NCI-H1105 (cell line): Measurements from ENCODE around the gene KRTAP19-6.

ENCODE experiments used
- DNase-seq: peaks from one replicate; lab custom pipeline; 2025; lab: John Stamatoyannopoulos, UW

KRTAP19-6 gene, protein sequence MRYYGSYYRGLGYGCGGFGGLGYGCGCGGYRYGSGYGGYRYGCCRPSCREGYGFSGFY

DNA sequence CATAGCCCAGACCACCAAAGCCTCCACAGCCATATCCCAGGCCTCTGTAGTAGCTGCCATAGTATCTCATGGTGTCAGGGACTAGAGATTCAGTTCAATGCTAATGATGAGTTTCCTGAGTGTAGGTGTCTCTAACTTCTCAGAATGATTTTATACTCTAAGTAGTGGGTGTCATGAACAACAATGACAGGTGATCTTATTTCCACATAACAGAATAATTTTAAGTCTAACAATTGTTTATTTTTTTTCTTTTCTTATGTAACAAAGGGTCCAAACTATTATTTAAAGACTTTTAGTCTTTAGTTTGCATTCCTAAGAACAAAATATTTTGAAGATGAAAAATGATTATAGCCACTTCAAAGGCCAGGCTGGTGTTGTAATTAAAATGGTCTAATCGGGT is at the start of gene KRTAP19-6:
Gene KRTAP19-6 (minus strand): TSS at position 101 of the 400 bp plus-strand sequence. CDS start 31 bp downstream, at position 70.
- DNase-seq, result no peak

DNA sequence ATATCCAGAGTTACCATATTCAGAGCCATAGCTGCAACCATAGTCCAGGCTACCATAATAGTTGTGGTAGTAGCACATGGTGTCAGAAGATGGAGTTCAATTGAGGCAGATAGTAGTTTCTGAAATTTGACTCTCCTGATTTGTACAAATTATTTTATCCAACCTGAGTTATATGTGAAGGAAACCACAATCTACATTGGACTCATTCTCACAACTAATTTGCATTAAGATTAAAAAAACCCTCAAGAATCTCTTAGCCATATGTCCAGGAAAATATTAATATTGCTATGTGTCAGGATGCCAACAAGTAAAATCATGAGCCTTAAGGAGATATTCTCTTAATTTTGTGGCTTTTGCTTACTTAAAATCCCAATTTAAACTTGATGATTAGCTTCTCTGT is 48.6 kb upstream of the KRTAP19-6 start, which contains the start of gene KRTAP22-2:
Gene KRTAP22-2 (minus strand): TSS at position 101 of the 400 bp plus-strand sequence.
- no peak for DNase-seq

DNA sequence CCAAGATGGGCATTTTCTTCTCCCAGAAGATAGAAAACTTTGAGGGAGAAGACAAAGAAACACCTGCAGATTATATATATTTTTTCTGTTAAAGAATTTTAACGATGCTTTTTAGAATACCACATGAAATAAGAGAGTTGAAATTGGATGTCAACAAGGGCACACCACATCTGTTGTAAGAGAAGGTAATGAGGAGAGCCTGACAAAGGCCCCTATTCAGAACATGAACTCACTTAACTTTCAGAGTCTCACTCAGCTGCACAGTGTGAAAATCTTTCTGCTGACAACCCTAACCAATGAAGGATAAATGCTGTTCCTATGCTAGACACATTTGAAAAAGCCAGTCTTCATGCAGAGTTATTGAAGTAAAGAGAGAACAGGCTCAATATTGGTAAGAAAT is 41.2 kb upstream of the KRTAP19-6 start:
- no peak for DNase-seq

DNA sequence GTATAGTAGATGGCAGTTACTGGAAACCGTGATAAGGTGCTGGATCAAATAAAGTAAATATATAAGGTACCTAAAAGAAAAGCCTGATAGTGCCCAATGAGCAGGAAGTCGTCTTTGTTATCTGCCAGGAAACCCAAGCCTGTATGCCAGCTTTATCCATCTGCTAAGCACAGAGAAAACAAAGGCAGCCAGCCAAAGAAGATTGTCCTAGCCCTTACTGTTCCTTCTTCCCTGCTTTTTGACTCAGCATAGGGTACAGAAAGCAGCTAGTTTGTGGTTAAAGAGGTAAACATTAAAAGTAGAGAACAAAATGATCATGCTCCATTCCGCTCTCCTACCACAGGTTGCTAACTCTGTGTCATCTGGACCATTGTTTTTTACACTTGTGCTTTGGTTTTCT is 38.5 kb upstream of the KRTAP19-6 start:
- DNase-seq, result no peak

DNA sequence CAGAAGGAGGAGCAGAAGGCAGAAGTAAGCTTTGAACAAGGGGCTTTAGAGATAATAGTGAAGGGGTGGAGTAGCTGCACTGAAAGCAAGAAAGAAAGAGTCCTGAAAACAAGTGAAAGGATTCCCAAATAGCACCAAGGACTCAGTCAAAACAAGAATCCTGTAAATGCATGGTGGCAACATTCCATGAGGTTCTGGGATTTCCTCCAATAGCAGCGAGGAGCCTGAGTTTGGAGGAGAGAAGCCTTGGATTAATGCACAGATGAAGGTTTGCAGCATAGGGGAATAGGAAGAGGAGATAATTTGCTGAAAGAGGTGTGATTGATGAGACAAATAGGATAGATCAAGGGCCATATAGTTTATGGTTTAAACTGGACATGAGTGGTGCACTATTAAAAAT is 37.7 kb upstream of the KRTAP19-6 start:
- DNase-seq, result no peak

DNA sequence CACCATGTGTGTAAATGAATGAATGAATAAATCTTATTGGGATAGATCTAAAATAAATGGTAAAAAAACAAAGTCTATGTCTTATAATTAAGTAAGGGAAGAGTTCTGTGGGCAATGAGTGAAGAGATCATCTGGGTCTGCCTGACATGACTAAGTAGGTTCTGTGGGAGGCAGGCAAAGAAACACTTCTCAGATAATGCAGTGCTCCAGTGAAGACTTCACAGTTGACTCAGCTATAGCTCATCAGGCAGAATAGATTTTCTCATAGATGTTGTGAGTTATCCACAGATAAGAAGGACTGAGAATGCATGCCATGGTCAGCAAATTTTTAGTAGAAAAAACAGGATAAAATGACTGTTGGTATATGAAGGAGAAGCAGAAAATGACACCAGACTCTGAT is 36.1 kb upstream of the KRTAP19-6 start:
- no peak for DNase-seq

DNA sequence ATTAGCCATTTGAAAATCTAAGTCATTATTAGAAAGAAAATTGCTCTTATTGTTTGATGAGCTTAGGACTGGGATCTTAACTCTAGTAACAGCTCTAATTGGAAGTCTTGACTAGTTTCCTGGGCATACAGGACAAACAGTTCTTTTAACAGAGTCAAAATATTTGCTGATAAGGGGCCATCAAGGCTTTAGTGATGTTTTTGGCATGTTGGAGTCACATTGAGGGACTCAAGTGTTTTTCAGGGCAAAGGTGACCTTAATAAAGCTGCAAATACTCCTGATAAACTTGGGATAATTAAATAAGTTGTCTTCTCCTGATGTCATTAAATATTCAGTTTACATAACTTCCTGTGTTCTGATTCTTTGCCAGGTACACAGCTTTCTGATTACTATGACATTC is 26.0 kb upstream of the KRTAP19-6 start:
- no peak for DNase-seq

DNA sequence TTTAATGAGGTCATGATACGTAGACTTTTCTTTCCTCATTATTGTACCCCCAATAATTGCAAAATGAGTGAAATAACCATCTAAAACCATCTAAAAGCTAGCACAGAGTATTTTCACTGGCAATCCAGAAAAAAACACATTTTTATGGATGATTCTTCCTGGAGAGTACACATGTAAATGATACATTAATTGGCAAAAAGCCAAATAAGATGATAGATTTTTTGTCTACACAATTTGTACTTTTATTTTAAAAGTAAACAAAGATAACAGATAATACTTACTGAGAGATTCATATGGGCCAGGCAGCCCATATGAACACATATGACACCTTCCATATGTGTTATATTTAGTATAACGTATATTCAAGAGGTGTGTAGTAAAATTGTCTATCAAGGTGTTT is 22.0 kb upstream of the KRTAP19-6 start:
- no peak for DNase-seq

DNA sequence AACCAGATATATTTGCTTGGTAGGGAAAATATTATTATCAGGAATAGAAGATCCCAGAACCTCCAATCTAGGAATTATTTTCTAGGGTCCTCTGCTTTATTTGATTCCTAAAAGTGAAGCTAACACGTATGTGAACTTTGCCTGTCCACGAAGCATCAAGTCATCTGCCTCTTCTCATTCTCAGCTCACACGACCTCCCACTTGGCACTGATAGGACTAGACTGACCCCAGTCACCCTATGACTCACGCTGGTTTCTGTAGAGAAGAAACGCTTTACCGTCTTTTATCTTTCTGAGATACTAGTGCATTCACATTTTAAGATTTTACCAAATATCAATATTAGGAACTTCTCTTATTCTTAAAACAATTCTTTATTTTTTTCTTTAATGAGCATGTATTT is 21.4 kb upstream of the KRTAP19-6 start:
- DNase-seq, result no peak

DNA sequence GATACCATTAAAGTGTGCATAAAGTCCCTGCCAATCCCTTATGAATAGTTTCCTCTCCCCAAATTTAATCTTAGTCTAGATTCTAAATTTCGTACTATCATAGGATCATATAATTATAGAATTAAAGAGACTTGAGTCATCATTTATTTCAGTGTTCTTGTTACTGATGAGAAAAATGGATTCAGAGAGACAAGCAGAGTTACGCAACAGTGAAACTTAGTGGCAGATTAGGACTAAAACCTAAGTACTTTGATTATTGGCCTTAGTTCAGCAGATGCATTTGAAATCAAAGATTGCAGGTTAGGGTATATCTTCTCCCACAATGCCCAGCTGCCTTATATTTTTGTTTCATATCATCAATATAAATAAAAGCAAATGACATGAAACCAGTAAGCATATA is 20.3 kb upstream of the KRTAP19-6 start:
- no peak for DNase-seq

DNA sequence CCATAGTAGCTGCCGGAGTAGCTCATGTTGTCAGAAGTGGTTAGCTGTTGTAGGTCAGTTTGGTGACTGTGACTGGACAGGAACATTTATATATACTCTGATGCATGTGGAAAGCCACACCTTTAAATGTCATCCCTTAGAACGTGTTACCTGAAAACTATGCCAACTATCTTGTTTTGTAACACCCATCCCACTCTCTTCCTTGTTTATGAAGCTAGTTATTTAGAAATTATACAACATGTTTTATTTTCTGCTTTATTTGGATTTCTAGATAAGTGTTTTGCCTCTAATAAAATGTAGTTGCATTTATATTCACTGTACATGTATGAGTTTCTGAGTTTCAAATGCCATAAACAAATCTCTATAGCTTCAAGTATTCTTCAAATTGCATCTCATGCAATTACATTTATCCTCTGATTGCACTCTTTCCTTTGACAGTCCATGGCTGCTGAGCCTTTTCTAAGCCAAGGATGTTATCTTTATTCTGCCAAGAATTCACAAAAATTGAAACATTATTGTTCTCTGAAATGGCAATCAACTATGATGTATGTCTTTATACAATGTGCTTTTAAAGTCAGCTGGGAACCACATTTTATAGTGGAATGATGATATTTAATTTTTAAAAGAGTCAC is 19.7 kb upstream of the KRTAP19-6 start, which contains the start of gene KRTAP19-7:
Gene KRTAP19-7 (minus strand): TSS at position 51 of the 632 bp plus-strand sequence. CDS start 25 bp downstream, at position 26.
- no peak for DNase-seq

DNA sequence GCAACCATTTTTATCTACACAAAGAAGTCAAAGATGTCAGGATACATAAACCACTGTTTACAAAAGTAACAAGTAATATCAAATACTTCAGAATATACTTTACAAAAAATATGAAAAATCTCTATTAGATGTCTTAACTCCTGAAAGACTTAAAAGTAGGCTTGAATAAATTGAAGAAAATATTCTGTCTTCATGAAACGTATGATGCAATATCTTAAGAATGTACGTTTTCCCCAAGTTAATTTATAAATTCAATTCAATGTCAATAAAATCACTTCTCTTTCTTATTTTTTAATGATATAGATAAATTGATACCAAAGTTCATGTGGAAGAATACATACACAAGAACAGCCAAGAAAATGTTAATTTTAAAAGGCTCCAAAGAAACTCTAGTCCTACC is 13.4 kb upstream of the KRTAP19-6 start:
- DNase-seq, result no peak

DNA sequence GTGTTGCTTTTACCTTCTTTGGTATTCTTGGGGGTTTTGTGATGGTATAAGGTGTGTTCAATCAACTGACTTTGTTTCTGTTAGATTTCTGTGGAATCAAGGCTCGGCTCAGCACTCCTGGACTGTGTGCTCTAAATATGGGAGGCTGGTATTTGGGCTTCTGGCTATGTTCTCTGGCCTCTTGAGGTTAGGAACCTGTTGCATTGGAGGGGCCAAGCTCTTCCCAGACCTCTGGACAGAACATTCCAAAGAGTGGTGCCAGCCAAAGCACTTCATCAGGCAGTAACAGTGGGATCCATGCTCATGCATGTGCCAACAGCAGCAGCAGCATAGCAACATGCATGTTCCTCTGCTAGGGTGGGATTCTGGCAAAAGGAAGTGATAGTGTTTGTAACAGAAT is 11.1 kb upstream of the KRTAP19-6 start:
- DNase-seq, result no peak

DNA sequence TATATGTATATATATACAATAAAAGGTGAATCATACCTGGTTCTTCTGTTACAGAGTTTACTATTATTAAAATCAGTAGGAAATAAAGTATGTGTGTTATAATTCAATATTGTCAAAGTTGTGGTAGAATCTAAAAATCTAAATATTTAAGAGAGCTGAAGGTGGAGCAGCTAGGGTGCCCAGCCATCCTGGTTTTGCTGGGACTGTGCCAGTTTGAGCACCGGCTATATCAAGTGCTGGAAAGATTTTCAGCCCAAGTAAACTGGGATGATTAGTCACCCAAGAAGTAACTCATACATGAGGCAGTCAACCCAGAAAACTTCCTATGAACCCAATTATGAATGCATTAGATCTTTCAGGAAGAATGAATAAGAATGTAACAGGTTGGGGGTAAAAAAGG is 22.8 kb downstream of the KRTAP19-6 start:
- DNase-seq, result no peak

DNA sequence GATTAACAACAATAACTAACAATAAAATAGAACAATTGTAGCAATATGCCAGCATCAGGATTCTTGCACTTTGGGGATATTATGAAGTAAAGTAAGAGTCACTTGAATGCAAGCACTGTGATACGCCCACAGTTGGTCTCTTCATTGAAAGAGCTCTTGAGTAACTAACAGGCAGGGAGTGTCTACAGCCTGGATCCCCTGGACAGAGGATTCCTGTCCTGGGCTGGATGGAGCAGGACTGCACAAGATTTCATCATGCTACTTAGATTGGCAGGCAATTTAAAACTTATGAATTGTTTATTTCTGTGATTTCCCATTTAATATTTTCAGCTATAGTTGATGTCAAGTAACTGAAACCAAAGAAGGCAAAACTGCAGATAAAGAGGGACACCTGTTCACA is 26.0 kb downstream of the KRTAP19-6 start:
- DNase-seq, result no peak

DNA sequence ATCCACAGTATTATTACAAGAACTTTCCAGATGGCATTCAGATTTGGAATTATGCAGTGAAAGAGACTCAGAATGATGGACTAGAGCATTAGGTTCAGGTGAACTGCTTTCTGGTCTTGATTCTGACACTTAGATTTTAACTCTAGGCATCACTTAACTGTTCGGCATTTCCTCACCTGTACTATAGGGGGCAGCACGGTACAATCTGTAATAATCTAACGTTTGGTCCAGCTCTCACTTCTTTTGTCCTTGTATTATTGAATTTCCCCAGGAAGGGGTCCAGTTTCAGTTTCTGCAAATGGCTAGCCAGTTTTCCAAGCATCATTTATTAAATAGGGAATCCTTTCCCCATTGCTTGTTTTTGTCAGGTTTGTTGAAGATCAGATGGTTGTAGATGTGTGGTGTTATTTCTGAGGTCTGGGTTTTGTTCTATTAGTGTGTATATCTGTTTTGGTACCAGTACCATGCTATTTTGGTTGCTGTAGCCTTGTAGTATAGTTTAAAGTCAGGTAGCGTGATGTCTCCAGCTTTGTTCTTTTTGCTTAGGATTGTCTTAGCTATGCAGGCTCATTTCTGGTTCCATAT is 36.0 kb downstream of the KRTAP19-6 start:
- DNase-seq, result peak; percentile 5

DNA sequence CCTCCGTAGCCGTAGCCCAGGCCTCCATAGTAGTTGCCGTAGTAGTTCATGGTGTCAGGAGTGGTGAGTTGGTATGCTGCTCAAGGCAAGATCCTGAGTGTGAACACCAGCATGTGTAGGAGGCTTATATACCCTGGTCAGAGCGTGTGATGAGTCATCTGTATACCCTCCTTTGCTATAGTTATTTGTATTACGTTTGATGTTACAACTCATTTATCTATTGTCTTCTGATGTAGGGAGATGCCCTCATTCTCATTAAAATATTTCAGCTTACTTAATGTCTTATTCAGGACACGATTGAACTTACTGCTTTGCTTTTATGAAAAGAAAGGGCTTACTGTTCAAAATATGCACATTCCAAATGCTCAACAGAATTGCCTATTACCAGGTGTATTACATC is 39.6 kb downstream of the KRTAP19-6 start, which contains the start of gene KRTAP19-5:
Gene KRTAP19-5 (minus strand): TSS at position 101 of the 400 bp plus-strand sequence. CDS start 51 bp downstream, at position 50.
- DNase-seq, result no peak

DNA sequence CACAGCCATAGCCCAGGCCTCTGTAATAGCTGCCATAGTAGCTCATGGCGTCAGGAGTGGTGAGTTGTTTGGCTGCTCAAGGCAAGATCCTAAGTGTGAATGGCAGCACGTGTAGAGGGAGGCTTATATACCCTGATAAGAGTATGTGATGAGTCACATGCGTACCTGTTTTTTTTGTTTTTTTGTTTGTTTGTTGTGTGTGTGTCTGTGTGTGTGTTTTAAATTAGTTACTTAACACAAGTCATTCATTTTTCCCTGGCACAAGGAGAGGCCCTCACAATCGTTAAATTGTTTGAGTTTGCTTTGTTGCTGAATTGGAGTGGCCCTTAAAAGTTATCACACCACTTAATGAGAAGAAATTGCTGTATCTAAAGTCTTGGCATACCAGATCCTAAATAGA is 44.6 kb downstream of the KRTAP19-6 start, which contains the start of gene KRTAP19-4:
Gene KRTAP19-4 (minus strand): TSS at position 101 of the 400 bp plus-strand sequence. CDS start 55 bp downstream, at position 46.
- DNase-seq, result no peak

DNA sequence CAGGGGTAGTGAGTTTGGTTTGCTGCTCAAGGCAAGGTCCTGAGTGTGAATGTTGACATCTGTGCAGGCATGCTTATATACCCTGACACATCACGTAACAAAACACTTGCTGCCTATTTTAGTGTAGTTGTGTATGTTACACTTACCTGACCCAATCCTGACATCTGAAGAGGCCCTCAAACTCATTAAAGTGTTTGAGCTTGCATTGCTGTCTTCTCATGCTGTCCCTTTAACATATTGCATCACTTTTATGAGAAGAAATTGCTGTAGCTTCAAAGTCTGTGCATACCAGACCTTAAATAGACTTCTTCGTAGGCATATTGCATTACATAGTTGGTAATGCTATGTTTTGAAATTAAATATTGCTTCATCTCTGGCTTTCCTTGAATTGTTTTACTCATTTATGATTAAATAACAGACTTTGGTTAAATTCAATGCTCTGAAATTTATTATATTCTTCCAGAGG is 49.7 kb downstream of the KRTAP19-6 start, which contains the start of gene KRTAP19-3:
Gene KRTAP19-3 (minus strand): TSS at position 51 of the 466 bp plus-strand sequence. CDS start 56 bp downstream, outside the sequence.
- no peak for DNase-seq
